Endothelial cell of umbilical vein (primary cell): ENCODE measurements around the gene GALNT2. TPM values are rescaled to one million over a fixed set of nuclear protein-coding genes. Genes with fewer than 3 reads are reported as not detected.

ENCODE experiments used
- BruUV-seq: library from RNA; stranded (reverse); fragments of 400-500 nt; replicated peaks from 2 replicates; lab custom pipeline; 2021; lab: Mats Ljungman, UMichigan
- CTCF ChIA-PET: fragments of 300-600, 350-600 bp; sonication (Branson Sonifier 250); formaldehyde crosslinking; loops from one replicate; lab custom pipeline; 2021; ENCODE audit warnings: antibody characterized with exemption, inconsistent platforms; lab: Charles Lee
- POLR2A ChIA-PET: fragments of 300-600, 350-600 bp; sonication (Branson Sonifier 250); formaldehyde crosslinking; loops from one replicate; lab custom pipeline; 2021; ENCODE audit warnings: antibody characterized with exemption, inconsistent platforms; lab: Charles Lee
- DNase-seq: peaks from one replicate; pipeline ENCODE4 v3.0.0-alpha.2; 2011; ENCODE audit warnings: low read depth, low spot score
- FAIRE-seq: peaks from 2 replicates; lab custom pipeline; 2011; peaks lifted over from hg19 to GRCh38; lab: Jason Lieb, UNC
- H2AFZ ChIP-seq: 2 replicates; pipeline ENCODE4 v1.6.0; 2012; ENCODE audit warnings: low read depth, low read length, control low read depth, inconsistent platforms
- H3K27ac ChIP-seq: 2 replicates; pipeline ENCODE4 v1.5.1; 2011; ENCODE audit warnings: low read depth, mild to moderate bottlenecking, control low read depth, low read length, moderate library complexity; ENCODE audit not compliant: insufficient read depth
- H3K27me3 ChIP-seq, 2 experiments: 2 replicates each; pipeline versions ENCODE4 v1.6.0 to v1.6.1; 2011; ENCODE audit warnings: low read length in 2 of 2, mixed read lengths in 1 of 2; ENCODE audit not compliant: control insufficient read depth in 2 of 2, insufficient read depth in 2 of 2
- H3K36me3 ChIP-seq, 2 experiments: 2 replicates in 1 of 2; 3 replicates in 1 of 2; pipeline ENCODE4 v1.5.1; 2011; ENCODE audit warnings: low read length in 2 of 2, mild to moderate bottlenecking in 1 of 2, moderate library complexity in 1 of 2; ENCODE audit not compliant: control insufficient read depth in 2 of 2, insufficient read depth in 2 of 2; ENCODE audit errors: extremely low read depth in 1 of 2
- H3K4me1 ChIP-seq: 3 replicates; pipeline ENCODE4 v1.5.1; 2011; ENCODE audit warnings: mild to moderate bottlenecking, low read length; ENCODE audit not compliant: control insufficient read depth, insufficient read depth; ENCODE audit errors: extremely low read depth
- H3K4me2 ChIP-seq: 2 replicates; pipeline ENCODE4 v1.6.1; 2011; ENCODE audit warnings: low read length, control low read depth, mixed read lengths; ENCODE audit not compliant: insufficient read depth
- H3K4me3 ChIP-seq, 3 experiments: fragments of 200-600 bp in 1 of 3; sonication (generic), shearing (Covaris generic) in 1 of 3; replicated peaks in 1 of 3; 2 replicates each; pipeline ENCODE4 v1.5.1; 2011 to 2016; ENCODE audit warnings: control low read depth in 3 of 3, low read length in 3 of 3, mild to moderate bottlenecking in 2 of 3, inconsistent platforms in 1 of 3, low read depth in 1 of 3, moderate library complexity in 1 of 3; ENCODE audit not compliant: insufficient read depth in 1 of 3
- H3K79me2 ChIP-seq: 2 replicates; pipeline ENCODE4 v1.6.0; 2012; ENCODE audit warnings: low read length, inconsistent platforms; ENCODE audit not compliant: control insufficient read depth, insufficient read depth
- H3K9ac ChIP-seq: replicated peaks from 2 replicates; pipeline ENCODE3; 2011; ENCODE audit warnings: low read length, control low read depth; ENCODE audit not compliant: insufficient read depth; ENCODE audit errors: extremely low read depth
- H3K9me1 ChIP-seq: replicated peaks from 3 replicates; pipeline ENCODE4 v1.6.0; 2011; ENCODE audit warnings: mild to moderate bottlenecking, low read length; ENCODE audit not compliant: control insufficient read depth, insufficient read depth; ENCODE audit errors: extremely low read depth
- H3K9me3 ChIP-seq: replicated peaks from 2 replicates; pipeline ENCODE4 v1.5.1; 2012; ENCODE audit warnings: low read length, inconsistent platforms; ENCODE audit not compliant: control insufficient read depth, insufficient read depth
- H4K20me1 ChIP-seq: replicated peaks from 2 replicates; pipeline ENCODE3; 2011; ENCODE audit warnings: mild to moderate bottlenecking, low read length; ENCODE audit not compliant: control insufficient read depth, insufficient read depth; ENCODE audit errors: extremely low read depth
- CTCF ChIP-seq, 2 donors: IDR thresholded peaks; 1 replicate in 1 of 2; 2 replicates in 1 of 2; pipeline ENCODE4 v1.5.1; 2011; ENCODE audit warnings: low read length in 2 of 2, mild to moderate bottlenecking in 2 of 2, moderate library complexity in 2 of 2, control low read depth in 1 of 2, inconsistent platforms in 1 of 2, low read depth in 1 of 2; ENCODE audit not compliant: insufficient read depth in 1 of 2; ENCODE audit errors: extremely low read depth in 1 of 2
- EZH2 ChIP-seq: IDR thresholded peaks from 2 replicates; pipeline ENCODE4 v1.6.1; 2012; ENCODE audit warnings: borderline replicate concordance, low read depth, mild to moderate bottlenecking, moderate library complexity, low read length, inconsistent platforms; ENCODE audit not compliant: severe bottlenecking
- FOS ChIP-seq: IDR thresholded peaks from 2 replicates; pipeline ENCODE4 v1.6.1; 2011; ENCODE audit warnings: mild to moderate bottlenecking, low read length, moderate library complexity, borderline replicate concordance; ENCODE audit not compliant: insufficient read depth
- GATA2 ChIP-seq: IDR thresholded peaks from 2 replicates; pipeline ENCODE4 v1.7.0; 2011; ENCODE audit warnings: low read depth, mild to moderate bottlenecking, moderate library complexity, mixed read lengths, low read length; ENCODE audit not compliant: insufficient read length, insufficient read depth
- JUN ChIP-seq: IDR thresholded peaks from 2 replicates; pipeline ENCODE4 v1.6.1; 2011; ENCODE audit warnings: borderline replicate concordance, low read depth; ENCODE audit not compliant: insufficient read length, insufficient read depth
- MYC ChIP-seq: IDR thresholded peaks from one replicate; pipeline ENCODE4 v1.6.1; 2011; ENCODE audit warnings: mild to moderate bottlenecking, low read depth, low read length
- POLR2AphosphoS5 ChIP-seq: IDR thresholded peaks from 2 replicates; pipeline ENCODE4 v1.6.1; 2012; ENCODE audit warnings: low read depth, mild to moderate bottlenecking, control low read depth, low read length, moderate library complexity; ENCODE audit not compliant: insufficient read depth
- dilution Hi-C: fragments of 300-500 bp; cut with MboI; formaldehyde crosslinking; loops from one replicate; pipeline ENCODE4 v1.15.0; 2019; ENCODE audit warnings: low sequenced_read_pairs; ENCODE audit not compliant: extremely low pct_ligation_motif_present
- intact Hi-C: fragments of 100-400 bp; cut with micrococcal nuclease; formaldehyde crosslinking; loops from one replicate; pipeline ENCODE4 v1.10.0; 2022
- polyA plus RNA-seq, 4 experiments: library from polyadenylated mRNA; depleted of rRNA in 3 of 4; stranded (reverse) in 3 of 4; unstranded in 1 of 4; fragments of >200 nt; gene quantifications; 2 replicates each; pipeline versions ENCODE4 v1.2.1 to v1.2.3, GENCODE V29; 2011 to 2012; ENCODE audit warnings: missing spikeins in 1 of 4
- total RNA-seq: library from RNA; stranded (reverse); gene quantifications from 2 replicates; pipeline ENCODE4 v1.2.3, GENCODE V29; 2021

GALNT2 gene
- total and polyA plus RNA-seq, 2 donors (not counting 3 experiments of a cell fraction or from before 2014, with no cell fraction given), result 56.3 to 77.5 TPM

GRCh38 chr1:230242326-230242725 lies 175.3 kb downstream of the GALNT2 start:
- intact Hi-C loops (no loop called here), dilution Hi-C loops (no loop called here)
- no peak for TF ChIP-seq MYC
- TF ChIP-seq CTCF (IDR thresholded peaks at IDR 0.05; ENCODE audit: extremely low read depth in 1 of 2, insufficient read depth in 1 of 2, low read depth in 1 of 2, low read length in 2 of 2), result no peak
- no peak for TF ChIP-seq POLR2AphosphoS5
- no peak for TF ChIP-seq FOS
- no peak for TF ChIP-seq EZH2
- TF ChIP-seq GATA2, result no peak
- no peak for TF ChIP-seq JUN
- H3K9ac ChIP-seq, result no peak overlapping the region
- DNase-seq (no peak), FAIRE-seq (no peak)
- no peaks in the 10 kb centered on the region for H4K20me1 ChIP-seq
- no peaks in the 10 kb centered on the region for H3K9me1 ChIP-seq
- H2AFZ ChIP-seq, result no peak overlapping the region
- no TSS peak for BruUV-seq
- no peaks in the 10 kb centered on the region for H3K4me1 ChIP-seq
- no peaks in the 10 kb centered on the region for H3K79me2 ChIP-seq
- no peaks in the 10 kb centered on the region for H3K9me3 ChIP-seq
- H3K36me3 ChIP-seq, result peaks cover 0 to 8% of the 10 kb centered on the region in 2 experiments
- no peak overlapping the region for H3K4me2 ChIP-seq
- ChIA-PET POLR2A (no interaction called here), CTCF (interaction anchor here (1.3 kb wide), 1 partner anchor 9 kb away, joined by 3 read pairs; no protein-coding TSS in a partner anchor)
- H3K27me3 ChIP-seq, result no peaks in the 10 kb centered on the region
- H3K4me3 ChIP-seq, result no peak overlapping the region
- no peak overlapping the region for H3K27ac ChIP-seq
